Kidney epithelial cell (primary cell): ENCODE measurements around the gene NXN. TPM values are rescaled to one million over a fixed set of nuclear protein-coding genes. Genes with fewer than 3 reads are reported as not detected.

Experiments
- DNase-seq: peaks from one replicate; pipeline ENCODE4 v3.0.0-alpha.2; 2010; ENCODE audit warnings: low read depth
- H3K27me3 ChIP-seq: 2 replicates; pipeline ENCODE4 v1.6.0; 2011; ENCODE audit warnings: low read length; ENCODE audit not compliant: control insufficient read depth, insufficient read depth
- H3K36me3 ChIP-seq: 2 replicates; pipeline ENCODE4 v1.5.1; 2011; ENCODE audit warnings: low read length; ENCODE audit not compliant: control insufficient read depth, insufficient read depth
- H3K4me3 ChIP-seq: 2 replicates; pipeline ENCODE4 v1.5.1; 2011; ENCODE audit warnings: low read depth, mild to moderate bottlenecking, control low read depth, low read length
- total RNA-seq: library from RNA; depleted of rRNA; stranded (reverse); fragments of >200 nt; gene quantifications from 2 replicates; pipeline ENCODE4 v1.2.3, GENCODE V29; 2015
- TF ChIP-seq, protein P1 (sequence below): IDR thresholded peaks from 2 replicates; pipeline ENCODE4 v1.5.1; 2011; ENCODE audit warnings: mild to moderate bottlenecking, moderate library complexity, low read length, control low read depth, inconsistent platforms; ENCODE audit not compliant: insufficient read depth, poor library complexity, severe bottlenecking

NXN gene
- total RNA-seq, 1 donor from 2014 or later = 34.3 TPM

DNA sequence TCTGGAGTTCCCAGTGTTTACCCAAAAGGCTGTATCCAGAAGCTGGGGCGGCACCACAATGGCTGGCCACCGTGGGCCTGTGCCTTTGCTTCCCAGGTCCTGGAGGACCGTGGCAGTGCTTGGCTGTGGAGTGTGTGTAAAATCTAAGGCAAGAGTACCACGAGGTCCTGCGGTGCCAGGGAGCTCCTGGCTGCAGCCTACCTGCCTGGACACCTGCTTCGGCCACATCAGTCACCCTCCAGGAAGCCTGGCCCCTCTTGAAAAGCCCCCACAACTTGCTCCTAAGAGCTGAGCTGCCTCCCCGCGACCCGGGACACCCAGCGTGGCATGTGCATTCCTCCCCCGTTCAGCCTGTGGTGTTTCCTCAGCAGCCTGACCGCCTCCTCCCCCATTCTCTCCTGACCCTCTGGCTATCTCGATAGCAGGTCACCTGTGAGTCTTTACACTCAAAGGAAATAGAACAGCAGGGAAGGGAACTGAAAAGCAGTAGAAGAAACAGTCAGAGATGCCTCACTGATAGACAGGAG is 25.3 kb upstream of the NXN start:
- no peaks in the 10 kb centered on the region for H3K27me3 ChIP-seq
- no peak for DNase-seq
- no peak overlapping the region for H3K4me3 ChIP-seq
- peaks cover 4% of the 10 kb centered on the region for H3K36me3 ChIP-seq
- TF ChIP-seq, protein P1, sequence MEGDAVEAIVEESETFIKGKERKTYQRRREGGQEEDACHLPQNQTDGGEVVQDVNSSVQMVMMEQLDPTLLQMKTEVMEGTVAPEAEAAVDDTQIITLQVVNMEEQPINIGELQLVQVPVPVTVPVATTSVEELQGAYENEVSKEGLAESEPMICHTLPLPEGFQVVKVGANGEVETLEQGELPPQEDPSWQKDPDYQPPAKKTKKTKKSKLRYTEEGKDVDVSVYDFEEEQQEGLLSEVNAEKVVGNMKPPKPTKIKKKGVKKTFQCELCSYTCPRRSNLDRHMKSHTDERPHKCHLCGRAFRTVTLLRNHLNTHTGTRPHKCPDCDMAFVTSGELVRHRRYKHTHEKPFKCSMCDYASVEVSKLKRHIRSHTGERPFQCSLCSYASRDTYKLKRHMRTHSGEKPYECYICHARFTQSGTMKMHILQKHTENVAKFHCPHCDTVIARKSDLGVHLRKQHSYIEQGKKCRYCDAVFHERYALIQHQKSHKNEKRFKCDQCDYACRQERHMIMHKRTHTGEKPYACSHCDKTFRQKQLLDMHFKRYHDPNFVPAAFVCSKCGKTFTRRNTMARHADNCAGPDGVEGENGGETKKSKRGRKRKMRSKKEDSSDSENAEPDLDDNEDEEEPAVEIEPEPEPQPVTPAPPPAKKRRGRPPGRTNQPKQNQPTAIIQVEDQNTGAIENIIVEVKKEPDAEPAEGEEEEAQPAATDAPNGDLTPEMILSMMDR = no peak

GRCh38 chr17:1003972-1004768 is 24.6 kb upstream of the NXN start:
- no peak for DNase-seq
- H3K27me3 ChIP-seq = no peaks in the 10 kb centered on the region
- H3K4me3 ChIP-seq = no peak overlapping the region
- H3K36me3 ChIP-seq = peaks cover 7% of the 10 kb centered on the region
- TF ChIP-seq, protein P1 = no peak

GRCh38 chr17:1003633-1003971 is 24.0 kb upstream of the NXN start:
- TF ChIP-seq, protein P1 = no peak
- no peak overlapping the region for H3K4me3 ChIP-seq
- DNase-seq = no peak
- no peaks in the 10 kb centered on the region for H3K27me3 ChIP-seq
- H3K36me3 ChIP-seq = peaks cover 7% of the 10 kb centered on the region

- TF ChIP-seq, protein P1 = no peak
- peaks cover 7% of the 10 kb centered on the region for H3K36me3 ChIP-seq
- H3K4me3 ChIP-seq = no peak overlapping the region
- DNase-seq = no peak
- no peaks in the 10 kb centered on the region for H3K27me3 ChIP-seq
Measured at GRCh38 chr17:1002771-1003555, 23.4 kb upstream of the NXN start.

GRCh38 chr17:1002412-1002753 is 22.8 kb upstream of the NXN start:
- Histone ChIP-seq H3K36me3 (peaks cover 7% of the 10 kb centered on the region), H3K4me3 (no peak overlapping the region), H3K27me3 (no peaks in the 10 kb centered on the region)
- no peak for DNase-seq
- TF ChIP-seq, protein P1 = no peak
